T-helper 1 cell (primary cell): ENCODE results near the gene GFPT2.
A peak's percentile ranks its signal among the peaks of the same experiment; 100 is the strongest.

Experiments
- DNase-seq, 5 donors: peaks; one replicate each; pipeline ENCODE4 v3.0.0-alpha.2; 2012 to 2020

The GFPT2 gene

DNA sequence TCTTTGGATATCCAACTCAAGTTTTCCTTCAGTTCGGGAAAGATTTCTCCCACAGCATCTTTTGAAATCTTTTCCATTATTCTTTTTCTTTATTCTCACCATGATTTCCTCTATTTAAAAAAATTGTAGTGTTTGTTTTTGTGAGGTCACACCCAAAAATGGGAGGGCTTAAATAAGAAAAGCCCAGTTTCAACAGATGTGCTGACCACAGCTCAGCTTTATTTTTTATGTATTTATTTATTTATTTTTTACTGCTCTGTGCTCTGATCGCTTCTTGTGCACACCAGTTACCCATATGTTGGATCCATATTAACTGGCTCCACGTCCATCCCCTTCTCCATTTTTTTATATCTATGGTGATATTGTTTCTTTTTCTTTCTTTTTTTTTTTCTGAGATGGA lies 20.3 kb downstream of the GFPT2 start:
- DNase-seq = no peak

DNA sequence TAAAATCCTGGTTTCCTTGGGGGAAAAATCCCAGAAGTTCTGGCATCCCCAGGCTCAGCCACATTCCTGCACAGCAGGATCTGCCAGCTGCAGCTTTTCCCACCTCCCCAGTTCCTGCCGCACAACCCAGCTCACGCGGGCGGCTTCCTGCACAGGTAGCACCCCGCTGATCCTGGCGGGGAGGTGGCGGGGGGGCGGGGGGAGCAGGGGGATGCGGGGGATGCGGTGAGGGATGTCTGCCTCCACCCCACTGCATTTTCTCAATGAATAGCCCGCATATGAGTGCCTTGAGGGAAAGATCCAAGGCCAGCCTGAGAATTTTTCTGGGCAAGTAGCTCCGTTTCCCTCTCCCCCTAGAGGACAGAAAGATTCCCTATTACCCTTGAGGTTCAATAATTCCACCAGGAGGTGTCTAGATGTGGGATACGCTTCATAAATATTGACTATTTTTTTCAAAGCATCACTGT lies 21.1 kb downstream of the GFPT2 start:
- no peak for DNase-seq

DNA sequence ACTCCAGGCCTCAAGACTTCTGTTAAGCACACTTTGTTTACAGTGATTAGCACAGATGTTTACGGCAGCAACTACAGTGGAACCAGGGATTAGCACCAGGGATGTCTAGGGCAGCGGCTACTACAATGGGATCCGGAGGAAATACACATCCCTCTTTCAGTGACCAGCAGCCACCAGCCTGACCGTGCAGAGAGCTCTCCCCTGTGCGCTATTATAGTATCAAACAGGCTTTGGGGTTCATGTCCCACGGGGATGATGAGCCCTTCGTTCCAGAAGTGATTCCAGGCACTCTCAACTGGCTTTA lies 21.5 kb downstream of the GFPT2 start:
- no peak for DNase-seq

DNA sequence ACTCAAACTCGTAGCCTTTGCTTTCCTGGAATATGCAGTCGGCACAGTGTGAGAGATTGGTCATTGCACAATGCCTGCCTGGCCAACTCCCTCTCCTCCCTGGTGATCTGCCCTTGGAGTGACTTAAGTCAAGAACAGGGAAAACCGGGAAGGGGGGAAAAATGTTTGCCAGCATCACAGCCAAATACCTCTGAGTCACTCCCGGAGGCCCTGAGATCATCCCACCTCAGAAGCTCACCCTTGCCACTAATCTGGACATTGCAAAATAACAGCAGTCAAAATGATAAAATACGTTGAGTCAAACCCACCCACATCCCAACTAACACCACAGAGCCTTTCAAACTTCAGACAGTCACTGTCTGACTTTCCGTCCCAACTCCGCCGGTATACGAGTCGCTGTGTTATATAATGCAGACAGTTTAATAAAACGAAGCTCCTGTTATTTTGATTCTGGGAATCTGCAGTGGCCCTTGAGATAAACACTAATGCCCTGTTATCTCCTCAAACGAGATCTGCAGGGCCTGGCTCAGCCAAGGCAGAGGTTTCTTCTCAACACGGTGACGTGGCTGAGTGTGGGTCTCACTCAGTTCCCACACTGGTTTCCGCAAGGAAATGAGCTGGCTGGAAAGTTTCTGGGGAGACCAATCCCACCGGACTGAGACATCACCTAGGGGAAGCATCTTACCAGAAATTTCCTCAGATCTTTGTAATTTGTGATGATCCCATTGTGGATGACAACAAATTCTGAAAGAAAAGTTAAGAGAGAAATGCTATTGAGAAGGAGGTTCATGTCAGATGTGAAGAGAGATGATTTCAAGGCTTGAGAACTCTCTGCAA lies 22.1 kb downstream of the GFPT2 start:
- DNase-seq = no peak

DNA sequence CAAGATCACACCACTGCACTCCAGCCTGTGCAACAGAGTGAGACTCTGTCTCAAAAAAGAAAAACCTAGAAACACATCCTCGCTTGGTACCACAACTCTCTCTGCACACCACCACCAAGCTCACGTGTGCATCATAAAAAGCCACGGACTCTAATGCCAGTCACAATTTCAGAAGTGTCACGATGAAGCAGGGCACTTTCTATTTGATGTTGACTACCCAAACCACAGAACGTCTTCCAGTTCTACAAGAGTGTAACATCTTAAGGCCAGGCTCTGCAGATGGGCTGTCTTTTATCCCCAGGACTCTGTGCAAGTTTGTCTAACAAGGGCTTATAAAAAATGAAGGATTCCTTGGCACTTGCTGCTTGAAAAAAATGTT lies 22.9 kb downstream of the GFPT2 start:
- no peak for DNase-seq

DNA sequence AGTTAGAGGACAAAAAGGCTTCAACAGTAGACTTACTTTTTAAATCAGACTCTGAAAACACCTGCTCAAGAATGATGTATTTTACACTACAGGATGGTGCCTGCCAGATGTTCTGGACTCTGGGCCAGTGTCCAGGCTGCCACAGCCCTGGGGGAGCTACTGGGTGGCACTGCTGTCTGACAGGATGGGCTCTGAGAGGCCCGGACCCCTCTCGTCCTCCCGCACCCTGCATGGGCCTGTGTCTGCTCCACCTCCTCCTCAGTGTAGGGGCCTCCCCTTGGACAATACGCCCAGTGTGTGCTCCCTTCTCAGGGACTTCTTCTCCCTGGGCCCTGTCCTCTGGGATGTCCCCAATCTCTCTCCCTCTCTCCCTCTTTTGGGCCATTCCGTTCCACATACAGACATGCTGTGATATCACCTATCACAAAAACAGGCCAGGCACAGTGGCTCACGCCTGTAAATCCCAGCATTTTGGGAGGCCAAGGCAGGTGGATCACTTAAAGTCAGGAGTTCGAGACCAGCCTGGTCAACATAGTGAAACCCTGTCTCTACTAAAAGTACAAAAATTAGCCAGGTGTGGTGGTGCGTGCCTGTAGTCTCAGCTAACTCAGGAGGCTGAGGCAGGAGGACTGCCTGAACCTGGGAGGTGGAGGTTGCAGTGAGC lies 23.4 kb downstream of the GFPT2 start:
- DNase-seq = no peak

DNA sequence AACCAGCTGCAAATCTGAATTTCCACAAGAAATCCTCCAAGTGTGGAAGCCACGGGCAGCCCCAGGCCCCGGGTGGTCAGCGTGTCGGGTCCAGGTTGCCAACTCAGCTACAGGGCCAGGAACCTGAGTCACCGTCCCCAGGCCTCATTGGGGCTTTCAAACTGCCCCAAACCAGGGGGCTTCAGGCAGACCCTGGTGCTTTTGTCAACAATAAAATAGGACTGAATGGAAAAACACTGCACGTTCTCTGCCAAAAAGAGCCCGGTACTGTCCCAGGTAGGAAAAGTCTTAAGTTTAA lies 24.0 kb downstream of the GFPT2 start:
- no peak for DNase-seq

DNA sequence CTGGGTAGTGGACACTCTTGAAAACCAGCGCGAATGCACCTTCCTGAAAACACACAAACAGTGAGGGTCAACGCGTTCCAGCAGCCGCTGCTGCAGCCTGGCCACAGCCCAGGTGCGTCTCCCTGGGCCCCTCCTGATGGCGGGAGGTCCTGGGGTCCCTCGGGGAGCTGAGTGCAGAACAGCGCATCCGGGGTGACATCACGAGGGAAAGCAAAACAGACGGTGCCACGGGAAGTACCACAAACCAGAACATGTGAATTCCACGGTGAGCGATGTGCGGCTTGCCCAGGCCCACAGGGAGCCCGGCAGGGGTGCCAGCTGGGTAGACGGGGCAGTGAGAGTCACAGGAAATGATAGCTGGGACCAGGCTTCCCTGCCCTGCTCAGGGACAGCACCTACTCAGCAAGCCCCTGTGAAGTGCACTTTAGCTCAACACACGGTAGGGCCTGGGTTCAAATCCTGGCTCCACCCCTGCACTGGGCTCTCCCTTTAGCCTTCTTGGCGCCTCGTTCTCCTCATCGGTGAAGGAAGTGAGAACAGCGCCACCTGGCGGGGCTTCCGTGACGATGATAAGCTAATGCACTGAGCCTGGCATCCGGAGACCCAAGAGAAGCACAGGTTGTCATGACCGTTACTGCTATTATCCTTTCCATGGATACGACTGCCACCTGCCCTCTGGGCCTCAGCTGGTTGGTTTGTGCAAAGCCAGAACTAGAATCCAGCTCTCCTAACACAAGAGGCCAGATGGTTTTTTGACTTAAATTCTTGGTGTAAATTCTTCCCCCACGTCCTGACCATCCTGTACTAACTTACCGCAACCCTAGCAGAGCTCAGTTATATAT lies 24.6 kb downstream of the GFPT2 start:
- DNase-seq = peak; percentile 63 to 84 (median 76)

DNA sequence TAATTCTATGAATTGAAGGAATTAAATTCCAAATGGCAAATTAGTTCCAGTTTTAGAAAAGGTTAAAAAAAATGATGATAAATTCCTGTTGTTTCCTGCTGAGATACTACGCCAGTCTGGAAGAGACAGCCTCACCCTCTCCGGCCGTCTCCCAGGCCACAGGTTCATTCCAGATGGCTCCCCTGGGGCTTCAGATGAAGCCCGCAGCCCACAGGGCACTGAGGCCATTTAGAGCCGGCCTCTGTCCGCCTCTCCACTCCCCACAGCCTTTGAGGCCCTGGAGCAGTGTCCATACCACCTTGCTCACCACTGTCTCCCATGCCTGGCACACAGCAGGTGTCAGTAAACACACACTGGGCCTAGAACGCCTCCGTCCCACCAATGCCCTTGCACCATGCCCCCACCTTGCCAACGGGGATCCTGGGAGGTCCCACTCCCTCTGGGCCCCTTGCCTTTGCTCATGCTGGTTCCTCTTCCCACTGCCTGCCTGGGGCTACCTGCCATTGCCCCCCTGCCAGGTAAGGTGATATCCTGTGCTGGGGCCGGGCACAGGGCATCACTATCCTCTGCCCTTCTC lies 26.1 kb downstream of the GFPT2 start:
- no peak for DNase-seq

DNA sequence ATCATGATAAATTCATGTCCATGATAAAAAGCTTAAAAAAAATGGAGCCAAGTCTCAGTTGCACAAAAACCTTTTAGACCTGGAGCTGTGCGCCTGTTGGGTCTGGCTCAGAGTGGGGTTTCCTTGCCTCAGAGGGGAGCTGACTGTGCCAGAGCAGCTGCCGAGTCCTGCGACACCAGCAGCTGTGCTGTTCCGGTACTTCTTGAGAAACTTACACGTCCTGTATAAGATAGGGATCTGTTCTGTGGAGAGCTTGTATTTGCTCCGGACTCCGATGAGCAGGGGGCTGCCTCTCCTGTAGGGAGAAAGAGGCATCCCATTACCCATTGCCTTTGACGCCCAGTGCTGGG lies 28.6 kb downstream of the GFPT2 start:
- DNase-seq = no peak

DNA sequence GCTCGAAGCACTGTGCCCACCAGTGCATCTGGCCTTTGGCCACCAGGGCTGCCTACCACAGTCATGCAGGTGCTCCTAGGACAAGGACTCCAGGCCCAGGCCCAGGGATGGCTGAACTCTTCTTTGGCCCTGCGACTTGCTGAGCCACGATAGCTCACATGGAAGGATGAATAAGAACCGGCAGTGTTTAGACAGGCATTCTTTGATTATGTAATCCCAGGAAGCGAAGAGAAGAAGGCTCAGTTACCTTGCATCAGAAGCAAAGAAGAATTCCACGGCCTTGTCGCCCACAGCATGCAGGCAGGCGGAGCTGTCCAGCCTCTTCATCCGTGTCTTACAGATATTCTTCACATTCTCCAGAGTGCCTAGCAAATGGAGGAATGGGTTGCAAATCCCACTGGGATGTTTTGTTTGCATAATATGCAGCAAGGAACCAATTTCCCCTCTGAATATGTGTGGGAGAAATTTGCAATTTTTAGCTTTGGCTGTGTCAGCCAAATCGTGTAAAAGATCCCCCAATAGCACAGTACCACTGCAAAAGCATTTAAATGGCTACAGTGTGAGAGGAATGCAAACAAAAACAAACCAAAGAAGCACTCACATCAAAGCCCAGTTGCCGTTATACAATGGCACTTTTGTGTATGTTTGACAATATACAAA lies 29.1 kb downstream of the GFPT2 start:
- DNase-seq = no peak

DNA sequence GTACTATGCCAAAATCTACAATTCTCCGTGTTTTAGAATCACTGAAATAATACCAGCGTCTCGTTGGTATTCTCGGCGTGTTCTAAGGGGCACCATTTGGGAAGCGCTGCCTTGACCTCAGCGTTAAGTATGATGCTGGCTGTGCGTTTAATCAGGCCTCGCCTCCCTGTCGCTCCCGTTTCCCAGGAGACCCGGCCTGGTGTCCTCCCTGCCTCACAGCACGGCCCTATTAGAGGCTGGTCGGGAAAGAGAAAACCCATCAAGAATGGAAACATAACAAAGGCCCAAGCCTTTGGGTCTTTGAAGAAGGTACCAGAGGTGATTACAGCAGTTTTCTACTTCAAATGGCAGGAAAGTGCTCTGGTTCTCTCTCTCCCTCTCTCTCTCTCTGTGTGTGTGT lies 30.0 kb downstream of the GFPT2 start:
- DNase-seq = no peak

DNA sequence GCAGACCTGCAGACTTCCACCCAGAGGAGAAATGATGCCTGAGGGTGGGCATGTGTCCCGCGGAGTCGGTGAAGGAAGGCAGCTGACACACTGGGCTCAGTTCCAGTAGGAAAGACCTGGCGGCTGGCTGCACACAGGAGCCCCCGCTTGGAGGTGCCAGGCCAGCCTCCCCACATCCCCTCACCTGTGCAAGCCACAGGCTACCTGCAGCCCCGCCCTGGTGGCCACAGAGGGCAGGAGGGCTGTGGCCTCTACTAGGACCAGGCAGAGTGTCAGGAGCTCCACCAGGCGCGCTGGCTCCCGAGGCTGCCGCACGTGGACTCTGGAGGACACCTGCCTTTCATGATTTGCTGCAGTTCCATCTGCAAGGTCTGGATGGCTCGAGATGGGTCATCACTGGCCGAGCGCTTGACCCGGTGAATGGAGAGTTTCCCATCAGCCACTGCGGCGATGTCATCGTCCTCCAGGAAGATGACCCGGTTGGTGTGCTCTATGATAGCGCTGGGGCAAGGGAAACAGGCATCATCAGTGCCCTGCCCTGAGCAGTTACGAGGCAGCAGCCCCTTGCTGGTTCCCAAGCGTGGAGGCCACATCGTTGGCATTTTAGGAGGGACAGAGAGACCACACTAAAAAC lies 34.6 kb downstream of the GFPT2 start:
- DNase-seq = no peak

DNA sequence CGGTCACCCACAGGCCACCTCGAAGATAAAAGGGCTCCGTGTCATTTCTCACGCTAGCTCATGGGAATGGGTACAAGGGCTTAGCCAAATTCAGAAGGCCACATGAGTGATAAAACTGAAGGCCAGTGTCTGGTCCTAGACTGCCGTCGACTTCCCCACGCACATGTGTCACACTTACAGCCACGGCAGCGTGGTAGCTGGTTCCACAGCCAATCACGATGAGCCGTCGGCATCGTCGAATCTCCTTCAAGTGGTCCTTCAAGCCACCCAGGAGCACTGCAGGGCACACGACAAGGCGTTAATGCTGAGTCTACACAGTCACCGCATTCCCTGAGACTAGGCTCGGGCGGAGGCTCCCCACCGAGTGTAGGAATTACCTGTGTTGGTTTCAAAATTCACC lies 36.5 kb downstream of the GFPT2 start:
- DNase-seq = no peak

DNA sequence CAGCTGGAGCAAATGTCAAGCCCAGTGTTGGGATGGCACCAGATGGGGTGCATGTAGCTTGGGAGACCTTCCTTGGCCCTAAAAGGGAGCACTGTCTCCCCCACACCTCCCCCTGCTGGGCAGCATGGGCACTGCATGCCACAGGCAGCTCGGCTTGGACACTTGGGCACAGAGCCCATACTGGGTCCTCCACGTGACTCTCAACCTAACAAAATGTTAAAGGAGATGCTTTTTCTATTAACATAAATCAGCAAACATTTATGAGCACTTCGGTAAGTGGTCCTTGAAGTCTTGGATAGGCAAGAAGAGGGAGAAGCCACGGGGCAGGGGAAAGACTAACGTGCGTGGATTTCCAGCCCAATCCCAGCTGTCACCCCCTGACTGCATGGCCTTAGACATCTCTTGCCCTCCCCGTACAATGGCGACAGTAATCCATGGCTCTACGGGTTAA lies 37.3 kb downstream of the GFPT2 start:
- peak; percentile 41 to 68 (median 54) for DNase-seq

DNA sequence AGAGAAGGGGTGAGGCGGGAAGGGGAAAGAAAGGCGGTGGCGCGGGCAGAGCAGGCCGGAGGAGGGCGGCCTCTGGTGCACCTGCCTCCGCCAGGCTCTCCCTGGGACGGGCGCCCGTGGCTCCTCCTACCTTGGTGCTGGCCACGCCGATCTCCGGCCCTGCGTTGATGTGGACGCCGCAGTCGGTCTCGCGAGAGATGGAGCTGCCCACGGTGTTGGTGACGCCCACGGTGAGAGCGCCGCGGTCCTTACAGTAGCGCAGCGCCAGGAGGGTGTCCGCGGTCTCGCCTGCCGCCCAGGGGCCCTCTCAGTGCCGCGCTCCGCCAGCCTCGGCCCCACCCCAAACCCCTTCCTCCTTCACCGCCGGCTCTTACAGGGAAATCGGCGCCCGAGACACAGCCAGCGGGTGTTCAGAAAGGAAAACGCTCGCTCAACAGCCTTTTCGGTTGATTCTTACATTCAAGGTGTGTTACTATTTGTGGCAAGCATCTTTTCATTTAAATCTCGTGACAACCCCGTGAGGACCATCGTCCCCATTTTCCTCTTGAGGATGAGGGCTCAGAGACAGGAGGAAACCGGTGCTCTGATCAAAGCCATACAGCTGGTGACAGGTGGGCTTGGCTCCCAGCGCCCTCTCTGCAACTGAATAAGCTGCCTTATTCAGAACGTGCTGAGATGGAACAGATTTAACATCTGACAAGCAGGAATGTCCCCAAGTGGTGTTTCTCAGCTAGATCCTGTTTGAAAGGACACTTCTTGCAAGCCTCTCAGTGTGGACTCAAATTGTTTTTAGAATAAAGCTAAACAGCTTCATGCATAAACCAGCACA lies 39.2 kb downstream of the GFPT2 start:
- peak in 2 of 5 donors; percentile 60 to 62 for DNase-seq

DNA sequence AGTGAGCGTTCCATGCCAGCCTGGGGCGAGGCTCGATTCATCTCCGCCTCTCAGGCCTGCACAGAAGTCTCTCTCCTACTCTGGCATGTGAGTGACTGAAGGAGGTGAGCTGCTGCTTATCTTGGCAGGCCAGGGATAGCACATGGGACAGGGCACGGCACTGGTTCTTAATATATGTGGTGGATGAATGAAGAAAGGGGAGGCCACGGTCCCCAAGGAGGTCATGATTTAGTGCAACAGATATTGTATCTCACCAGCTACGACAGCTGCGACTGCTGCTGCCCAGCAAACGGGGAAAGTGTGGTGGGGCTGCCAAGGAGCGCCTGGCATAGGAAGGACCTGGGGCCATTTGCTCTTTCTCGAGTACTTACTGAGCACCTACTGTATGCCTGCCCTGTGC lies 41.9 kb downstream of the GFPT2 start:
- DNase-seq = no peak

DNA sequence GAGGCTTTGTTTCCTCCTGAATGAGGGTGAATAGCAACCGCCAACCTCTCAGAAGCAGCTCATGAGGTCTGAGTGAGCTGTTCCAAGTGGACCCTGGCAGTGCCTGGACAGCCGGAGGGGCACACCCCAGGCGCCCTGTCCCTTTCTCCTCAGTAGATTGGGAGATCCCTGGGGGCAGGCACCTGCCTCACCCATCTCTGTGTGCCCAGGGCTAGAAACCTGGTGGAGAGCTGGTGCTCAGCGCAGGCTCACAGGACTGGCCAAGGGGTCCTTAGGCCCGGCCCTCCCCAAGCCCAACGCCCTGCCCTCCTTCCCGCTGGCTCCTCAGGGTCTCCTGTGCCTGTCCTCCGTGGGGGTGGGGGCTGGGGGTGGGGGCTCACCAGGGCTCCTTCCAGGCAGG lies 46.3 kb downstream of the GFPT2 start:
- DNase-seq = no peak

DNA sequence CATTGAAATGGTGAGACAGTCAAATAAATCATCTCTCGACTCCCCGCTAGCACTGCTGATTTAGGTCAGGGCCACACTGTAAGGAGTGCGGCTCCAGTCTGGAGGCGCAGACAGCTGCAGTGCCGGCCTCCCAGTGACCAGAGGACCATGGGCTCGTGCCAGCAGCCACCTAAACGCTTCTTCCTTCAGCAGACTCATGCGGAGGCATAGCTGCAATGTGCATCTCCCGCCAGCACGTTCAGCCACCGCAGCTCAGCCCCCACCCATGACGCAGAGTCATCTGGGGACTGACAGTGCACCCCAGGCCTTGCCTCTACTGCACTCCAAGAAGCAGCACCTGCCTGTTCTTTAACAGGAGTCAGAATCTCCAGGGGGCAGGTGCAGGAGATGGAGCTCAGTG lies 47.7 kb downstream of the GFPT2 start:
- DNase-seq = no peak

DNA sequence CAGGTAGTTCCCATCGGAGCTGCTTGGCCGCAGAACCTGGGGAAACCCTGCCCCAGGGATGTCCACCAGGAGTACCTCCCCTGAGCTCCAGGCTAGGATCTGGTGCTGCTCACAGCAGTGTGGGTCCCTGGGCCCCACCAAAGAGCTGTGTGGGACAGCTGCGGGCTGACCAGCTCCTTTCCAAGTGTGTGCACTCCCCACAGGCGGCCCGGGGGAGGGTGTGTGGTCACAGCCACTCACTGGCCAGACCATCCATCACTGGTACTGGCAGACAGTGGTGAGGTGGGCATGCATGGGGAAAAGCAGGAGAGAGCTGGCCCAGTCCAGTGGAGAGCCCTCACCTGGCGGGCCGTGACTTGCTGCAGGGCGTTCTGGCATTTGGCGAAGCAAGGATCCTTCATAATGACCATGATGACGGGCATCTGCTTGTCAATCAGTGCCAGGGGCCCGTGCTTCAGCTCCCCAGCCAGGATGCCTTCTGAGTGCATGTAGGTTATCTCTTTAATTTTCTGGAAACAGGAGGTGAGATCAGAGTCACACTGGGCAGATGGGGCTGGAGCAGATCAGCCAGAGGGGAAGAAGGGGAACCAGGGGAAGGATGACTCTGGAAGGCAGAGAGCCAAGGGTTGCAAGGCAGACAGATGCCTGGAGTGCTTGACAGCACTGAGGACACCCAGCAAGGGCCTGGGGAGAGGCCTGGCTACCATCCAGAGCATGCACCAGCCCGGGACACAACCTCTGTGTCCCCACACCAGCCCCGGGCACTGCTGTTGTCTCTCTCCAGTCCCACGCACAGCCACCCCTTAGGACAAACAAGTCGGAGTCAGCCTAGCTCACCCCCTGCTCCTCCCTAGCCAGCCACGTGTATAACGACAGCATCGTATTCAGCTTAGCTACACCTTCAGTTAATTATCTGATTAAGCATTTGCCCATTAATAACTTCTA lies 48.4 kb downstream of the GFPT2 start:
- DNase-seq = no peak

DNA sequence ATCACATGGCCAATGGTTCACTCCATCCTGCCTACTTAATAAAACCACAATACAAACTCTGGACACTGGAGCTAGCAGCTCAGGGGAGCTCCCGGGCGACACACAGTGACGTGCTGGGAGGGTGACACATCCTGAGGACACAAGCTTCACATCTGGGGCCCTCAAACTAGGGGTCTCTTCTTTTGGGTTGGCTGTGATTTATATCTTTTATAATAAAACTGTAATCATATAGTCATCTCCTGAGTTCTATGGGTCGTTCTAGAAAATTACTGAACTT lies 49.2 kb downstream of the GFPT2 start:
- no peak for DNase-seq
